ENCODE measurements around the gene MPRIP.
"Not testable (repeated sequence)": the region's sequence is repeated elsewhere in the genome, so short reads cannot be mapped to it uniquely, and the experiment has no call there.

The MPRIP gene

GRCh38 chr17:17151541-17151940 is 109.3 kb downstream of the MPRIP start:
- DNase-seq: no peak

GRCh38 chr17:17151962-17152361 is 109.7 kb downstream of the MPRIP start:
- DNase-seq: no peak

GRCh38 chr17:17152385-17152784 is 110.1 kb downstream of the MPRIP start:
- DNase-seq: no peak

GRCh38 chr17:17153071-17153470 is 110.8 kb downstream of the MPRIP start:
- no peak for DNase-seq

GRCh38 chr17:17153709-17154108 is 111.5 kb downstream of the MPRIP start:
- no peak for DNase-seq

GRCh38 chr17:17154556-17154955 is 112.3 kb downstream of the MPRIP start:
- no peak for DNase-seq

- no peak for DNase-seq
These were observed 112.7 kb downstream of the MPRIP start for GRCh38 chr17:17154981-17155380.

GRCh38 chr17:17155568-17155967 is 113.3 kb downstream of the MPRIP start:
- DNase-seq: no peak

- no peak for DNase-seq
These were observed 113.8 kb downstream of the MPRIP start for GRCh38 chr17:17156107-17156506.

GRCh38 chr17:17156511-17156910 is 114.3 kb downstream of the MPRIP start:
- no peak for DNase-seq

- no peak for DNase-seq
These were observed 114.8 kb downstream of the MPRIP start for GRCh38 chr17:17157041-17157440.

GRCh38 chr17:17158506-17158905 is 116.2 kb downstream of the MPRIP start:
- DNase-seq: not testable (repeated sequence)

GRCh38 chr17:17159571-17159970 is 117.3 kb downstream of the MPRIP start:
- DNase-seq: no peak

GRCh38 chr17:17161121-17161520 is 118.9 kb downstream of the MPRIP start:
- DNase-seq: no peak

GRCh38 chr17:17161759-17162158 is 119.5 kb downstream of the MPRIP start:
- DNase-seq: no peak

- DNase-seq: no peak
These were observed 121.9 kb downstream of the MPRIP start for GRCh38 chr17:17164156-17164555.

GRCh38 chr17:17164676-17165075 is 122.4 kb downstream of the MPRIP start:
- DNase-seq: no peak

- no peak for DNase-seq
These were observed 123.5 kb downstream of the MPRIP start for GRCh38 chr17:17165666-17166308.

GRCh38 chr17:17166446-17166845 is 124.2 kb downstream of the MPRIP start:
- DNase-seq: no peak

GRCh38 chr17:17167356-17167755 is 125.1 kb downstream of the MPRIP start:
- no peak for DNase-seq

GRCh38 chr17:17167986-17168385 is 125.7 kb downstream of the MPRIP start:
- DNase-seq: no peak

GRCh38 chr17:17168401-17168800 is 126.1 kb downstream of the MPRIP start:
- DNase-seq: no peak

GRCh38 chr17:17169396-17169795 is 127.1 kb downstream of the MPRIP start:
- DNase-seq: no peak

GRCh38 chr17:17170346-17170985 is 128.2 kb downstream of the MPRIP start:
- no peak for DNase-seq

- no peak for DNase-seq
These were observed 128.9 kb downstream of the MPRIP start for GRCh38 chr17:17171186-17171585.
